Progenitor cell of endocrine pancreas (in vitro differentiated cells): ENCODE results near the gene SSH2. TPM values are rescaled to one million over a fixed set of nuclear protein-coding genes. Genes with fewer than 3 reads are reported as not detected.

Source experiments
- DNase-seq: peaks from one replicate; pipeline ENCODE4 v3.0.0; 2021; ENCODE audit warnings: low spot score; ENCODE audit not compliant: unreplicated experiment
- H3K27ac Mint-ChIP-seq: 2 replicates; pipeline ENCODE4 v1.8.0; 2021; ENCODE audit warnings: mild to moderate bottlenecking, moderate library complexity, mixed read lengths
- H3K27me3 Mint-ChIP-seq: 2 replicates; pipeline ENCODE4 v1.8.0; 2021; ENCODE audit warnings: mixed read lengths
- H3K36me3 Mint-ChIP-seq: 2 replicates; pipeline ENCODE4 v1.8.0; 2022; ENCODE audit warnings: mixed read lengths; ENCODE audit not compliant: insufficient read depth
- H3K4me1 Mint-ChIP-seq: 2 replicates; pipeline ENCODE4 v1.8.0; 2021; ENCODE audit warnings: low read depth, mixed read lengths
- H3K4me3 Mint-ChIP-seq: 2 replicates; pipeline ENCODE4 v1.8.0; 2021; ENCODE audit warnings: low read depth, mild to moderate bottlenecking, moderate library complexity, mixed read lengths
- H3K9me3 Mint-ChIP-seq: 2 replicates; pipeline ENCODE4 v1.8.0; 2021; ENCODE audit warnings: low read depth, mixed read lengths
- total RNA-seq: library from RNA; stranded (reverse); gene quantifications from 2 replicates; pipeline ENCODE4 v1.2.1, GENCODE V29; 2021
- TF ChIP-seq, protein P1 (sequence below): fragments of 200-600 bp; sonication (generic); IDR thresholded peaks from one replicate; pipeline ENCODE4 v1.5.0; 2021; ENCODE audit warnings: antibody characterized with exemption, mild to moderate bottlenecking; ENCODE audit not compliant: unreplicated experiment

Gene SSH2
- total RNA-seq, 1 donor from 2014 or later, result 20.7 TPM

DNA sequence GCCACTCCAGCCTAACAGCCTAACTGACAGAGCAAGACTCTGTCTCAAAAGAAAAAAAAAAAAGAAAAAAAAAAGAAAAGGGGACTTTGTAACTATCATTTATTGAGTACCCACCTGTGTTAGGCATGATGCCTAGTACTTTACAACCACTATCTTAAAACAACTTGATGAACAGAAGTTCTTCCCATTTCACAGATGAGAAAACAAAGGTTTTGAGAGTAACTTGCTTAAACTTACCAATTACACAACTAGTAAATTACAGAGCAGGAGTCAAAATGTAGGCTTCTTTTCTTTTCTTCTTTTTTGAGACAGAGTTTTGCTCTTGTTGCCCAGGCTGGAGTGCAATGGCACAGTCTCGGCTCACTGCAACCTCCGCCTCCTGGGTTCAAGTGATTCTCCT, 210.6 kb downstream of the SSH2 start:
- Mint-ChIP-seq H3K27ac (no peak overlapping the region), H3K36me3 (no peaks in the 10 kb centered on the region), H3K9me3 (peaks cover 3% of the 10 kb centered on the region), H3K27me3 (no peaks in the 10 kb centered on the region), H3K4me1 (peaks cover 6% of the 10 kb centered on the region), H3K4me3 (no peak overlapping the region)
- TF ChIP-seq, protein P1, sequence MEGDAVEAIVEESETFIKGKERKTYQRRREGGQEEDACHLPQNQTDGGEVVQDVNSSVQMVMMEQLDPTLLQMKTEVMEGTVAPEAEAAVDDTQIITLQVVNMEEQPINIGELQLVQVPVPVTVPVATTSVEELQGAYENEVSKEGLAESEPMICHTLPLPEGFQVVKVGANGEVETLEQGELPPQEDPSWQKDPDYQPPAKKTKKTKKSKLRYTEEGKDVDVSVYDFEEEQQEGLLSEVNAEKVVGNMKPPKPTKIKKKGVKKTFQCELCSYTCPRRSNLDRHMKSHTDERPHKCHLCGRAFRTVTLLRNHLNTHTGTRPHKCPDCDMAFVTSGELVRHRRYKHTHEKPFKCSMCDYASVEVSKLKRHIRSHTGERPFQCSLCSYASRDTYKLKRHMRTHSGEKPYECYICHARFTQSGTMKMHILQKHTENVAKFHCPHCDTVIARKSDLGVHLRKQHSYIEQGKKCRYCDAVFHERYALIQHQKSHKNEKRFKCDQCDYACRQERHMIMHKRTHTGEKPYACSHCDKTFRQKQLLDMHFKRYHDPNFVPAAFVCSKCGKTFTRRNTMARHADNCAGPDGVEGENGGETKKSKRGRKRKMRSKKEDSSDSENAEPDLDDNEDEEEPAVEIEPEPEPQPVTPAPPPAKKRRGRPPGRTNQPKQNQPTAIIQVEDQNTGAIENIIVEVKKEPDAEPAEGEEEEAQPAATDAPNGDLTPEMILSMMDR, result no peak
- no peak for DNase-seq

DNA sequence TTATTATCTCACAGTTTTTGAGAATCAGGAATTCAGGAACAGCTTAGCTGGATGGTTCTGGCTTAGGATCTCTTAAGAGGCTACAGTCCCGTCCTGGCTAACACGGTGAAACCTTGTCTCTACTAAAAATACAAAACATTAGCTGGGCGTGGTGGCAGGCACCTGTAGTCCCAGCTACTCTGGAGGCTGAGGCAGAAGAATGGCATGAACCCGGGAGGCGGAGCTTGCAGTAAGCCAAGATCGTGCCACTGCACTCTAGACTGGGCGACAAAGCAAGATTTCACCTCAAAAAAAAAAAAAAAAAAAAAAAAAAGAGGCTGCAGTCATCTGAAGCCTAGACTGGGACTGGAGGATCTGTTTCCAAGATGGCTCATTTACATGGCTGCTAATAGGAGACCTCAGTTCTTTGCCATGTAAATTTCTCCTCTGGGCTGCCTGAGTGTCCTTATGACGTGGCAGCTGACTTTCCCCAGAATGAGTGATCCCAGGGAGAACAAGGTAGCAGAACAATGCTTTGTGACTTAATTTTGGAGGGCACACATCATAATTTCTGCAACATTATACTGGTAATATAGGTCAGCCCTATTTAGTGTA, 211.5 kb downstream of the SSH2 start:
- H3K27ac Mint-ChIP-seq, result no peak overlapping the region
- H3K4me1 Mint-ChIP-seq, result peaks cover 6% of the 10 kb centered on the region
- H3K9me3 Mint-ChIP-seq, result peaks cover 3% of the 10 kb centered on the region
- no peaks in the 10 kb centered on the region for H3K27me3 Mint-ChIP-seq
- H3K36me3 Mint-ChIP-seq, result no peaks in the 10 kb centered on the region
- no peak overlapping the region for H3K4me3 Mint-ChIP-seq
- TF ChIP-seq, protein P1, result no peak
- no peak for DNase-seq

DNA sequence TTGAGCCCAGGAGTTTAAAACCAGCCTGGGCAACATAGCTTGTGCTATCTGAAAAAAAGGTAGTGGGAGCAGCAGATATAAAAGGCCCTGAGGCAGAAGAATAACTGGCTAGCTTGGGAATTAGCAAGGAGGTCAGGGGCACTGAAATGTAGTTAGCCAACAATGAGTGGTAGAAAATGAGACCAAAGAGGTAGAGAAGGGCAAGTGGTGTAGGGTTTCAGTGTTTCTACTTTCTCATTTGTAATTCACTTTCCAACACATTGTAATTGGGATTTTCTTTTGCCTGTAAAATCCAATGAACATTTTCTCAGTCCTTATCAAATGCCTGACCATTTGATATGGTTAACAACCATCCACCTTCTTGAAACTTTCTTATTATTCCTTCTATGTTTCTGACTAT, 212.2 kb downstream of the SSH2 start:
- TF ChIP-seq, protein P1, result no peak
- Mint-ChIP-seq H3K4me1 (peaks cover 6% of the 10 kb centered on the region), H3K4me3 (no peak overlapping the region), H3K36me3 (no peaks in the 10 kb centered on the region), H3K27me3 (no peaks in the 10 kb centered on the region), H3K27ac (no peak overlapping the region), H3K9me3 (peaks cover 3% of the 10 kb centered on the region)
- DNase-seq, result no peak

DNA sequence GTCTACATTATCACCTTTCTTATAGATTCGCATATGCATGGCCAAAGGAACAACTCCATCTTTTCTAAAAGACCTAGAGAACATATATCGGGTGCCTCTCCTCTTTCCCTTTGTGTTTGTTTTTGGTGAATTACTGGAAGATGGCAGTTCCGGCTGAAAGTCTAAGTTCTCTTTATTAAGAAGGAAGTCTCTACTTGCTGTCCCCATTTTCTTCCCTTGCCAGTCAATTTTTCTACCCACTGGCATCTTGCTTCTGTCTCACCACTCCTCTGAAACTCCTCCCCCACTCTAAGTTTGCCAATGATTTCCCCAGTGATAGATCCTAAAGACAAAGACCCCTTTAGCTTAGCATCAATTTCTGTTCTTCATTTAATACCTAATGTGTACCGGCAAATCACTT, 213.5 kb downstream of the SSH2 start:
- Mint-ChIP-seq H3K27ac (no peak overlapping the region), H3K9me3 (peaks cover 3% of the 10 kb centered on the region), H3K4me3 (no peak overlapping the region), H3K4me1 (peaks cover 4% of the 10 kb centered on the region), H3K36me3 (no peaks in the 10 kb centered on the region), H3K27me3 (no peaks in the 10 kb centered on the region)
- TF ChIP-seq, protein P1, result no peak
- no peak for DNase-seq

DNA sequence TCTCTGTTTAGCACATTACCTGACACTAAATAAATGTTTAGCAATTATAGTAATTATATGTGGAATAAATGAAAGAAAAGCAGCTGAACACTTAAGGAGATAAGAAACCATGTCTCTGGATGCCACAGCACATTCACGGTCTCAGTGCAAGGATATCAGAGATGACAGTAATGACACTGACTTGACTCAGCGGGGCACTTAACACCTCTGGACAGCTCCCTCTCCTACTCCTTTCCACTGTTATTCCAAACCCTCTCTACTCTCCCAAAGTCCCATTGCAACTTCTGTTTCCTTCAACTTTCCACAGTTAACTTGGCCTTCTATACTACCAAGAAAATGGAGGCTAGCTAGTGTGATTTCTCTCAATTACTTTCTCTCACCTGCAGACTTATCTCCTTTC, 214.3 kb downstream of the SSH2 start:
- Mint-ChIP-seq H3K4me3 (no peak overlapping the region), H3K36me3 (no peaks in the 10 kb centered on the region), H3K27me3 (no peaks in the 10 kb centered on the region), H3K4me1 (peaks cover 4% of the 10 kb centered on the region), H3K27ac (no peak overlapping the region), H3K9me3 (peaks cover 3% of the 10 kb centered on the region)
- no peak for DNase-seq
- TF ChIP-seq, protein P1, result no peak
